Gastroesophageal sphincter (tissue), 4 donors: ENCODE data around the gene GRAMD2B. TPM values are rescaled to one million over a fixed set of nuclear protein-coding genes. Genes with fewer than 3 reads are reported as not detected.

Experiments used
- ATAC-seq: fragments of 150-250 bp; one replicate; pipeline ENCODE4 v1.9.1; 2016; ENCODE audit warnings: mild to moderate bottlenecking, moderate library complexity
- H3K27ac ChIP-seq, 4 donors: fragments of 200-600 bp; sonication (generic) in 3 of 4; 1 replicate in 3 of 4; 2 replicates in 1 of 4; pipeline ENCODE4 v1.5.1; 2016 to 2019
- H3K27me3 ChIP-seq: fragments of 200-600 bp; sonication (generic); one replicate; pipeline ENCODE4 v1.5.1; 2019
- H3K36me3 ChIP-seq, 2 donors: fragments of 200-600 bp; sonication (generic); one replicate each; pipeline ENCODE4 v1.5.1; 2019; ENCODE audit warnings: control low read depth in 1 of 2
- H3K4me1 ChIP-seq, 3 donors: fragments of 200-600 bp; sonication (generic); 1 replicate in 2 of 3; 2 replicates in 1 of 3; pipeline ENCODE4 v1.5.1; 2016 to 2019; ENCODE audit warnings: control low read depth in 2 of 3
- H3K4me3 ChIP-seq, 2 donors: fragments of 200-600 bp; sonication (generic); one replicate each; pipeline ENCODE4 v1.5.1; 2019; ENCODE audit warnings: mild to moderate bottlenecking in 1 of 2, moderate library complexity in 1 of 2
- H3K9me3 ChIP-seq, 3 donors: fragments of 200-600 bp; sonication (generic); one replicate each; pipeline ENCODE4 v1.5.1; 2017 to 2019; ENCODE audit warnings: control low read depth in 2 of 3
- EP300 ChIP-seq: sonication (generic); formaldehyde crosslinking; IDR thresholded peaks from one replicate; pipeline ENCODE4 v1.6.1; 2017; ENCODE audit warnings: antibody characterized with exemption, mild to moderate bottlenecking
- POLR2A ChIP-seq, 2 donors: fragments of 450-650 bp; IDR thresholded peaks; one replicate each; pipeline ENCODE4 v1.6.1; 2017; ENCODE audit warnings: antibody characterized with exemption in 2 of 2, mild to moderate bottlenecking in 2 of 2, moderate library complexity in 1 of 2
- POLR2AphosphoS5 ChIP-seq: sonication (generic); formaldehyde crosslinking; IDR thresholded peaks from one replicate; pipeline ENCODE4 v1.6.1; 2017; ENCODE audit warnings: antibody characterized with exemption
- WGBS, 2 donors: methylation state at CpG; one replicate each; pipeline ENCODE4 v1.1.5; 2018; ENCODE audit warnings: low coverage in 1 of 2; 5-methylcytosine and 5-hydroxymethylcytosine counted together
- total RNA-seq, 4 donors: library from RNA; depleted of rRNA; stranded (reverse); fragments of >200 nt; gene quantifications; one replicate each; pipeline ENCODE4 v1.1.0, GENCODE V29; 2016
- TF ChIP-seq, protein P1 (sequence below), 4 experiments: fragments of 200-600 bp in 2 of 4; fragments of 450-650 bp in 2 of 4; sonication (generic) in 1 of 4; IDR thresholded peaks; one replicate each; pipeline ENCODE4 v1.5.1; 2017 to 2019; ENCODE audit warnings: antibody characterized with exemption in 4 of 4, mild to moderate bottlenecking in 2 of 4, moderate library complexity in 2 of 4

The GRAMD2B gene
- total RNA-seq, 4 donors from 2014 or later, result 47.7 to 66.0 (median 53.2) TPM

DNA sequence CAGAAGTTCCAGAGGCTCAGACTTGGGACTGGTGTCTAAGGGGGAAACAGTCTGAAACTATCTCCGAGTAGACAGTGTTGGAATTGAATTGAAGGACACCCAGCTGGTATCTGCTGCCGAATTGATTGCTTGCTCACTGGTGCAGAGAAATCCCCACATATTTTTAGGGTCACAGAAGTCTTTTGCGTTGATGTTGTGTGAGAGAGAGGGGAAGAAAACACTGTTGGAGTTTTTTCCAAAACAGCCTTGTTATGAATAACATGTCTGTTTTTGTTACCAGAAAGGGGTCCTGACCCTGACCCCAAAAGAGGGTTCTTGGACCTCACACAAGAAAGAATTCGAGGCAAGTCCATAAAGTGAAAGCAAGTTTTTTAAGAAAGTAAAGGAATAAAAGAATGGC lies 90.5 kb downstream of the GRAMD2B start:
- no peaks in the 10 kb centered on the region for H3K9me3 ChIP-seq
- H3K27me3 ChIP-seq, result no peaks in the 10 kb centered on the region
- peak overlapping the region in 3 of 4 donors; percentile 35 to 61 (median 37) for H3K27ac ChIP-seq
- ATAC-seq, result no peak
- 49% methylated on average over 4 of the region's 4 CpGs; no CpG with 5 or more reads in 1 of the 2 donors for WGBS, 2 donors
- peaks cover 0 to 19% (median 6%) of the 10 kb centered on the region in 3 donors for H3K4me1 ChIP-seq
- no peak for TF ChIP-seq POLR2A (IDR thresholded peaks at IDR 0.05)
- no peak for TF ChIP-seq POLR2AphosphoS5
- TF ChIP-seq, protein P1, sequence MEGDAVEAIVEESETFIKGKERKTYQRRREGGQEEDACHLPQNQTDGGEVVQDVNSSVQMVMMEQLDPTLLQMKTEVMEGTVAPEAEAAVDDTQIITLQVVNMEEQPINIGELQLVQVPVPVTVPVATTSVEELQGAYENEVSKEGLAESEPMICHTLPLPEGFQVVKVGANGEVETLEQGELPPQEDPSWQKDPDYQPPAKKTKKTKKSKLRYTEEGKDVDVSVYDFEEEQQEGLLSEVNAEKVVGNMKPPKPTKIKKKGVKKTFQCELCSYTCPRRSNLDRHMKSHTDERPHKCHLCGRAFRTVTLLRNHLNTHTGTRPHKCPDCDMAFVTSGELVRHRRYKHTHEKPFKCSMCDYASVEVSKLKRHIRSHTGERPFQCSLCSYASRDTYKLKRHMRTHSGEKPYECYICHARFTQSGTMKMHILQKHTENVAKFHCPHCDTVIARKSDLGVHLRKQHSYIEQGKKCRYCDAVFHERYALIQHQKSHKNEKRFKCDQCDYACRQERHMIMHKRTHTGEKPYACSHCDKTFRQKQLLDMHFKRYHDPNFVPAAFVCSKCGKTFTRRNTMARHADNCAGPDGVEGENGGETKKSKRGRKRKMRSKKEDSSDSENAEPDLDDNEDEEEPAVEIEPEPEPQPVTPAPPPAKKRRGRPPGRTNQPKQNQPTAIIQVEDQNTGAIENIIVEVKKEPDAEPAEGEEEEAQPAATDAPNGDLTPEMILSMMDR (IDR thresholded peaks at IDR 0.05), result no peak
- TF ChIP-seq EP300, result no peak
- H3K4me3 ChIP-seq, result no peak overlapping the region
- H3K36me3 ChIP-seq, result no peaks in the 10 kb centered on the region

DNA sequence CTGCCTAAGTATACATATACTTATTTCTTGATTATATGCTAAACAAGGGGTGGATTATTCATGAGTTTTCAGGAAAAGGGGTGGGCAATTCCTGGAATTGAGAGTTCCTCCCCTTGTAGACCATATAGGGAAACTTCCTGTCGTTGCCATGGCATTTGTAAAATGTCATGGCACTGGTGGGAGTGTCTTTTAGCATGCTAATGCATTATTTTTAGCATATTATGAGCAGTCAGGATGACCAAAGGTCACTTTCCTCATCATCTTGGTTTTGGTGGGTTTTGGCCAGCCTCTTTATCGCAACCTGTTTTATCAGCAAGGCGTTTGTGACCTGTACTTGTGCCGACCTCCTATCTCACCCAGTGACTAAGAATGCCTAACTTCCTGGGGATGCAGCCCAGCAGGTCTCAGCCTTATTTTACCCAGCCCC lies 90.9 kb downstream of the GRAMD2B start:
- TF ChIP-seq POLR2AphosphoS5 (peak; percentile 11), EP300 (no peak), POLR2A (IDR thresholded peaks at IDR 0.05) (no peak)
- TF ChIP-seq, protein P1 (IDR thresholded peaks at IDR 0.05), result no peak

DNA sequence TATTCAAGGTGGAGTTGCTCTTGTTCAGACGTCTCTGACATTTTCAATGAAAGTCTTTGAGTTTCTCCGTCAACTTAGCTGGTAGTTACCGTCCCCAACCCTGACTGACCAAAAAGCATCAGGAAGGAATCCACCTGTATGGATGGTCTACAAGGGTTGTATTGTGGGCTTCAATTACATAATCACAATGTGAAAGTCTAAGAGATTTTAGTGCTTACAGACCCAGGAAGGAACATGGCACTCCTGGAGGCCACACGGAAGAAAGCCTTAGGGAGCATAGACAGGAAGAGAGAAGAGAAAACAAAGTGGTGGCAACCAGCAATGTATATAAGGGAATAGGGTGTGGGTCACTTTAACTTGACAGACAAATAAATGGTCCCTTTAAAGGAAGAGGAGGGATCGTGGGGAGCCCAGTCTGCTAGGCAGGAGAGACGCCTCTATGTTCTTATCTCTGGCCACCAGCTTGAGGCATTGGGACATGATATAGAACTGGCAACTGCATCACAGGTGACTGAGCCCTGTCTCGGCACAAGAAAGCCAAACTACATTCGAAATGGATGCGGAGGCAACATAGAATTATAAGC lies 91.4 kb downstream of the GRAMD2B start:
- peak overlapping the region in 3 of 4 donors; percentile 26 to 61 (median 37) for H3K27ac ChIP-seq
- no peaks in the 10 kb centered on the region for H3K36me3 ChIP-seq
- H3K9me3 ChIP-seq, result no peaks in the 10 kb centered on the region
- TF ChIP-seq POLR2A (IDR thresholded peaks at IDR 0.05), result no peak
- no peak for TF ChIP-seq EP300
- TF ChIP-seq POLR2AphosphoS5, result no peak
- TF ChIP-seq, protein P1 (IDR thresholded peaks at IDR 0.05), result no peak
- ATAC-seq, result no peak
- no peak overlapping the region for H3K4me3 ChIP-seq
- peaks cover 3 to 24% (median 6%) of the 10 kb centered on the region in 3 donors for H3K4me1 ChIP-seq
- WGBS, 2 donors, result 84 to 90% methylated on average over 5 to 7 of the region's 9 CpGs
- no peaks in the 10 kb centered on the region for H3K27me3 ChIP-seq

More for the DNA sequence above, 90.9 kb downstream of the GRAMD2B start:
- Histone ChIP-seq H3K4me3 (no peak overlapping the region), H3K9me3 (no peaks in the 10 kb centered on the region), H3K36me3 (no peaks in the 10 kb centered on the region), H3K27me3 (no peaks in the 10 kb centered on the region), H3K4me1 (peaks cover 0 to 23% (median 6%) of the 10 kb centered on the region in 3 donors), H3K27ac (peak overlapping the region in 3 of 4 donors; percentile 35 to 61 (median 37))
- no peak for ATAC-seq
- 83 to 85% methylated on average over 1 to 4 of the region's 4 CpGs for WGBS, 2 donors

DNA sequence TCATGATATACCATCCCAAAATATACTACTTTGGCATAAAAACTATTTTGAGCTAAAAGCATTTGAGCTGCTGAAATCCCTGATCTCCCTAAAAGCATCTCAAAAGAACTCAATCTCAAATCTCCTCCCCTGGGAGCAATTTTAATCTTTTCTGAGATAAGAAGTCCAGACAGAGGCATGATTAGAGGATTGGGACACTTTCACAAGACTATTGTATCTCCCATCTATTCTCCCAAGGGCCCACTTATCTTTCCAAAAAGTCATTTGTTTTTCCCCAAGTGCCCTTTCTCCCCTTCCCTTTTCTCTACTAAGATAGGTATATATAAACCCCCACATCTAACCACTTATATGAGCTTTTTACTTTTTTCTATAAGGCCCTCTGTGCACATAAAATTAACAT lies 92.1 kb downstream of the GRAMD2B start:
- no peak for ATAC-seq
- TF ChIP-seq EP300 (no peak), POLR2A (IDR thresholded peaks at IDR 0.05) (no peak), POLR2AphosphoS5 (no peak)
- TF ChIP-seq, protein P1 (IDR thresholded peaks at IDR 0.05), result no peak
- H3K4me1 ChIP-seq, result peaks cover 6 to 24% (median 9%) of the 10 kb centered on the region in 3 donors

DNA sequence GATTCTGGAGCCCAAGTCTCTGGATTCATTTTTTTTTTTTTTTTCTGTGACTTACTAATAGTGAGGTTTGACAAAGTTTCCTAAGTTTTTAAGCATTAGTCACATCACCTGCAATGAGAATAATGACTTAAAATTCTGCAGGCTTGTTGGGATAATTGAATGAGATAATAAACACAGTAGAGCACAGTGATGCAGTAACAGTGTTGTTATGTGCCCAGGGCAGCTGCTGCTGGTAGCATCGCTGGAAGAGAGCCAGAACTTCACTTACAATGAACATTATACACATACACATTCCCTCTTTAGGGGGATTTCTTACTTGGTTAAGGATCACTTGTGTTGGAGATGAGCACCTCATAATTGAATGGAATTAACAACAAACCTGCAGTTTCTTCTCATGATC lies 92.9 kb downstream of the GRAMD2B start:
- Histone ChIP-seq H3K9me3 (no peaks in the 10 kb centered on the region), H3K27ac (no peak overlapping the region), H3K27me3 (no peaks in the 10 kb centered on the region), H3K4me3 (no peak overlapping the region), H3K4me1 (peaks cover 6 to 27% (median 9%) of the 10 kb centered on the region in 3 donors), H3K36me3 (no peaks in the 10 kb centered on the region)
- TF ChIP-seq POLR2A (IDR thresholded peaks at IDR 0.05) (no peak), POLR2AphosphoS5 (no peak)
- TF ChIP-seq, protein P1 (IDR thresholded peaks at IDR 0.05), result no peak
- no peak for ATAC-seq
- 33 to 63% methylated on average over 1 of the region's 1 CpG for WGBS, 2 donors

More for the DNA sequence above, 92.1 kb downstream of the GRAMD2B start:
- no peaks in the 10 kb centered on the region for H3K27me3 ChIP-seq
- H3K27ac ChIP-seq, result no peak overlapping the region
- H3K36me3 ChIP-seq, result no peaks in the 10 kb centered on the region
- no peaks in the 10 kb centered on the region for H3K9me3 ChIP-seq
- no peak overlapping the region for H3K4me3 ChIP-seq
